Tibial nerve (tissue), 3 donors: ENCODE results near the gene IGF2.

Experiments used
- CTCF ChIP-seq, 5 experiments: fragments of 200-600 bp in 3 of 5; fragments of 450-650 bp in 2 of 5; sonication (generic) in 3 of 5; IDR thresholded peaks; one replicate each; pipeline ENCODE4 v1.5.1; 2016 to 2019; ENCODE audit warnings: antibody characterized with exemption in 5 of 5, mild to moderate bottlenecking in 3 of 5, moderate library complexity in 2 of 5
- POLR2A ChIP-seq, 2 donors: fragments of 450-650 bp; IDR thresholded peaks; one replicate each; pipeline ENCODE4 v1.6.1; 2017; ENCODE audit warnings: antibody characterized with exemption in 2 of 2, mild to moderate bottlenecking in 2 of 2, moderate library complexity in 2 of 2

- TF ChIP-seq CTCF (IDR thresholded peaks at IDR 0.05) (no peak), POLR2A (IDR thresholded peaks at IDR 0.05) (no peak)
These were observed 23.9 kb downstream of the IGF2 start for GRCh38 chr11:2115308-2115707.
